Epithelial cell of esophagus (primary cell): ENCODE data around the gene BRICD5.
A peak's percentile ranks its signal among the peaks of the same experiment; 100 is the strongest.

Experiments
- DNase-seq: peaks from one replicate; pipeline ENCODE4 v3.0.0; 2010; ENCODE audit warnings: low read depth
- H3K4me3 ChIP-seq: 2 replicates; pipeline ENCODE4 v1.5.1; 2011; ENCODE audit warnings: mild to moderate bottlenecking, low read length, control low read depth
- CTCF ChIP-seq: IDR thresholded peaks from 2 replicates; pipeline ENCODE4 v1.5.1; 2011; ENCODE audit warnings: low read depth, mild to moderate bottlenecking, low read length, control low read depth, inconsistent platforms; ENCODE audit not compliant: insufficient read depth; ENCODE audit errors: missing control alignments

Gene BRICD5

GRCh38 chr16:2208308-2208707 lies 2.4 kb downstream of the BRICD5 start:
- TF ChIP-seq CTCF, result no peak
- DNase-seq, result no peak
- H3K4me3 ChIP-seq, result no peak overlapping the region

- no peak for TF ChIP-seq CTCF
- DNase-seq, result no peak
- H3K4me3 ChIP-seq, result no peak overlapping the region
Observed at GRCh38 chr16:2207872-2208271, 2.8 kb downstream of the BRICD5 start.

- DNase-seq, result no peak
- H3K4me3 ChIP-seq, result no peak overlapping the region
Observed at GRCh38 chr16:2206780-2207433, 3.8 kb downstream of the BRICD5 start.

GRCh38 chr16:2206420-2206779 lies 4.3 kb downstream of the BRICD5 start:
- no peak for TF ChIP-seq CTCF
- no peak for DNase-seq
- peak overlapping the region; percentile 69 for H3K4me3 ChIP-seq

More at GRCh38 chr16:2206780-2207433, 3.8 kb downstream of the BRICD5 start:
- no peak for TF ChIP-seq CTCF

GRCh38 chr16:2205967-2206313 lies 4.7 kb downstream of the BRICD5 start:
- DNase-seq, result no peak
- TF ChIP-seq CTCF, result no peak
- H3K4me3 ChIP-seq, result peak overlapping the region; percentile 69

- peak; percentile 84 for DNase-seq
- H3K4me3 ChIP-seq, result peak within 1 kb of the TSS; percentile 69
- no peak for TF ChIP-seq CTCF
Observed at GRCh38 chr16:2205104-2205966, 5.3 kb downstream of the BRICD5 start, which contains the start of gene MLST8. Gene MLST8 (plus strand): TSS chr16:2205454. CDS start chr16:2206086, 632 bp downstream.
